Activated CD4-positive, alpha-beta T cell treated with anti-CD3 and anti-CD28 coated beads, Interleukin-2, Interleukin-4, amounts not matched to agents 100 ng/mL and 50 ng/mL, durations not matched to agents 16 hours and 8 hours (primary cell): Measurements from ENCODE around the gene FSTL4.
"Not testable (repeated sequence)": the region's sequence is repeated elsewhere in the genome, so short reads cannot be mapped to it uniquely, and the experiment has no call there.

ENCODE experiments used
- DNase-seq: peaks from one replicate; pipeline ENCODE4 v3.0.0-alpha.2; 2020; ENCODE audit warnings: low spot score

FSTL4 gene

DNA sequence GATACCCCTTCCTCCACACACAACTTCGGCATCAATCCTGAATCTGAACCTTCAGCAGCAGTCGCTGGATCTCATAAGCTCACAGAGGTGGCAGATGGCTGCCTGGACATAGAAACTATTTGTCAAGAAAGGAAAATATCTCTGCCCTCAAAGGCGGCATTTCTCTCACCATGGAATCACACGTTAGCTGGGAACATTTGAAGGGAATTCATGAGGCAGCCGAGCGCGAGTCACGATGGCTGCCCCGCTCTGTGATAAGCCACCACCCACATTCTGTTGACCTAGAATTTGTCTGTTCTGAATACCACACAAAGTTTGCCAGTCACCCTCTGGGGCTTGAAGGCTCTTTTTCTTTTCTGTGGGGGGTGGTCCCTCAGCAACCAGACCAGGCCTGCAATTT is 157.9 kb downstream of the FSTL4 start:
- DNase-seq, result no peak

DNA sequence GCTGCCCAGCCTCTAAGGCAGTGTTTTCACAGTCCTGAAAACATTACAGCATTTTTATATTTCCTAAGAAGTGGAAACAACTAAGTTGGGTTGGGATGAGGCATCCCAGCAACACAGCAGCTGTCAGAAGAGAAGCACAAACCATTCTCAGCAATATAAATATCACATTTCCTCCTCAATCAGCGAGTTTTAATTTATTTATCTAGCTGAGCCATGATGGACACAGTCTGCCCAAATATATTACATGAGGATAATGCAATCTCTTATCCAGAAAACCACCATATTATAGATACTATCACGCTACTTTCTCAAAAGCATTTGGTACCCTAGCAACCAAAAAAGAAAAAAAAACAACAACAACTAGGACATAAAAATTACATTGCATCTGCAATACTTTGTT is 158.5 kb downstream of the FSTL4 start:
- no peak for DNase-seq

DNA sequence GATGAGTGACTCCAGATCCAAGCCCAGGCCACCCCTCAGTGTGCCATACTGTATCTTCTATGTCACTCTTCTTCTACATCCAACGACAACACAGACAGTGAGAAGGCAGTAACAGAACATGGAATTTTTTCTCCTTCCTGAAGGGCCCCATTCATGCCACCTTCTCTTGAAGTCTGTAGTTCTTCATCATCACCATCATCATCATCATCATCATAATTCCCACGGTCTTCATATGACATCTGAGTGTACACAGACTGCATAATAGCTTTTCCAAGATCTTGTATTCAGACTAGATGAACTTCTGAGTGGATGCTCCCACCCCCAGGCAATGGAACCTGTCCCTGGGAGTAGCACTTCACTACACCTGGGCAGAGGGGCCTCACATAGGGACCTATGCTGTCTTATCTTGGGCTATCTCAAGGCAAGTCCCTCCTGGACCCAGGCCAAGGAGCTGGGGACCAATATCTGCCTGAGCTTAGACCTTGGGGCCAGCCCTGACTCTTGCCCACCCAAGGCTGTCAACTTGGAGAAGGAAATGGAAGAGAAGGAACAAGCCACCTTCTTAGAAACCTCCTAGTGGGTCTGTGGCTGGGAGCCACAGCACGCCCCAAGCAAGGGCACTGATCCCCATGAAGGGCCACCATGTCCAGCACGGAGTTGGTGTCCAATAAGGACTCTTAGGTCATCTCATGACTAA is 159.1 kb downstream of the FSTL4 start:
- DNase-seq, result no peak

DNA sequence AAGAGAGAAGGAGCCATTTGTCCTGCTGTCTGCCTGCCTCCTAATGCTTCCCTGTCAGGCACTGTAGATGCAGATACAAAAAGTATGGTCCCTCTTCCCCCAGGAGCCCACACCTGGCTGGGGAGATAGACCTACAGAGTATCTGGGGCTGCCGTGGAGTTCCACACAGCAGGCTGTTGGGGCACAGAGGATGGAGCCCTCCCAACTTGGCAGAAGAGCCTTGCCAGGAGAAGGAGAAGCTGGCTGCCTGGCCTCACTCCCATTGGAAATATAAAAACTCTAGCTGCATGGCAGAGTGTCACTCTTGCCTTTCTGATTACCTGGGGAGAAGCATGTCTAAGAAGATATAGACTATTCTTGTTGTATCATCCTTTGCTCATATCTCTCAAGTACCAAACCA is 160.4 kb downstream of the FSTL4 start:
- no peak for DNase-seq

DNA sequence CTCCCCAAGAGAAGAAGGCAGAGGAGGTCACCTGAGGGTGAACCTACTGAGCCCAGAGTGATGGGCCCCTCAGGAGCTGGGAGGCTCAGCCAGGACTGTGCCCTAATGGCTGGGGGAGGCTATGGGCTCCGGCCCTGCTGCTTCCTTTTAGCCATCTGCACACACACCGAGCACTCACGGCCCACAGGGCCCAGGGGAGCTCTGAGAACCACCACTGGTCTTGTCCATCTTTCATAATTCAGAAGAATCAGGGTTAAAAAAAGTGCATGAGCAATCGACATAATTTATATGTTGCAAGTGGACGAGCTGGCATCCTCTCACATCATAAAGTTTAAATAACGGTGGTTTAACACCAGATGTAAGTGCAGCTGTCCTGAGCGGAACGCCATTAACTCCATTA is 162.1 kb downstream of the FSTL4 start:
- DNase-seq, result no peak

DNA sequence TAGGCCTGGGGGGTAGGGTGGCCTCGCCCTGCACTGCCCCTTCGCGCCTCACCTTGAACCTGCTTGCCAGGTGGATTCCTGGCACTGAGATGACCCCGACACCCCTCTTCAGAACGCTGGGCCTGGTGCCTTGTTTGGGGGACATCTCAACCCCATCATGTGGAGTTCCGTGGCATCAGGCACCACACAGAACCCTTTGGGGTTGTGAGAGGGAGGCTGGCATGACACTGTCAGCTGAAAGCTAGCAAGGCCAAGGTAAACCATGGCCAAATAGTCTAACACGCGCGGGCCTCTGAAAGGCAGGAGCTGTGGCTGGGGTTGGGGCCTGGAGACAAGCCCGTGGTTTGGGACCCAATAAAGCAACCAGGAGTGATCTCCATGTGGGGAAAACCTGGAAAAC is 163.2 kb downstream of the FSTL4 start:
- no peak for DNase-seq

DNA sequence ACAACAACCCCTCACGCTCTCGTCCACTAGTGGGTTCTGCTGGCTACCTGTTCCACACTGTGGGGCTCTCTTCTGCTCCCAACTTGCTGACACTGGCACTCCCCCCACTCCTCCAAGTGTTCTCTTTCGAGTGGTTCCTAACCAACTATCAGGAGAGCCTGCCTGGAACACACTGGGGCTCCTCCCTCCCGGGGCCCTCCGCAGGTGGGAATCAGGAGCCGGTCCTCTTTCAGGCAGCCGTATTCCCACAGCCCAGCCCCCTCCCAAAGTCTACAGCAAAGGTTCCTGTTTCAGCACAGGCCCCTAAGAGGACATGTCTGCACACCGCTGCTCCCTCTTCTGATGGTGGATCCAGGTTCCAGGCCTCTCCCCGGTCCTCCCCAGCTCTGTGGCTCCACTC is 165.9 kb downstream of the FSTL4 start:
- DNase-seq, result no peak

DNA sequence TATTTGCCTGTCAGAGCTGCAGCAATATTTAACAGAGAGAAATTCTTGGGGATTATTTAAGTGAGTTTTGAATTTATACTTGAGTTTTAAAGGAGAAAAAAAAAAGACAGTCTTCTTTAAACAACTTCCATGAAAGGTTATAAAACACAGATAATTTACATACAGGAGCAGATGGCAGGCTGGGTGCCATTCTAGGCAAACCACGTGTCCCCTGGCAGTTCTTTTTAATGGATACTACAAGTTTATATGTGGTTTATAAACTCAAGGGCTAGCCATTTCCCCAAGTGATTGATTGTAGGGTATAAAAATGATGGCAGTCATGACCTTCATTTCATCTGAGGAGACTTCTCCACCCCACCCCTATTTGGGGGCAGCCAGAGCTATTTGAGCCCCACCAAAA is 166.6 kb downstream of the FSTL4 start:
- no peak for DNase-seq

DNA sequence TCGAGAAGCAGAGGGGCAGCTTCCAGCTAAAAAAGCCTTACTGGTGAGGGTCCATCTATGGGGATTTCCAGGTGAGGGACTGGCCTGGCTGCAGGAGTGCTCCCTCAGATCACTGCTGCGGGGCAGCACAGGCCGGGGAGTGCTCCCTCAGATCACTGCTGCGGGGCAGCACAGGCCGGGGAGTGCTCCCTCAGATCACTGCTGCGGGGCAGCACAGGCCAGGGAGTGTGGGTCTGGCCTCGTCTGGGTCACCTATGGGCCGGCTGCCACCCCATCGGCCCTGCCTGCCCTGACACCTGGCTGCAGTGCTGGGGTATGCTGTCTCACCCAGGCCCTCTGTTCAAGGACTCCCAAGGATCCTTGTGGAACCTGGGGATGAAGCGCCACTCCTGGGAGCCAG is 167.1 kb downstream of the FSTL4 start:
- DNase-seq, result not testable (repeated sequence)

DNA sequence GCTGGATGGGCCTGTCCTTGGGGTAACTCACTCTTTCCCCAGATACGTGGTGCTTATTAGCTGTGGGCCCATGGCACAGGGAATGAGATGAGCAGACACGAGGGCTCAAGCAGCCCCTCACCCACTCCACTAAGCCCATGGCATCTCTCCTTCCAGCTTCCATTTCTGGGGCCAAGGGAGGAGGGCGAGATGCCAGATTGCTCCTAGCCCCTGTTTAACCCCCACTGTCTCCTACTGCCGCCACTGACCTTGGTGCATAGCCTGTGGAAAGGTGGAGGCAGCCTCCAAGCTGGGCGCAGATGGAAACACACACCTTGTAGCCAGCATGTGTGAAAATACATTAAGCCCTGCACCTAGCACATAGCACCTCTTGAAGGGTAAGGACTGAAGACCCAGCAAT is 167.6 kb downstream of the FSTL4 start:
- no peak for DNase-seq

DNA sequence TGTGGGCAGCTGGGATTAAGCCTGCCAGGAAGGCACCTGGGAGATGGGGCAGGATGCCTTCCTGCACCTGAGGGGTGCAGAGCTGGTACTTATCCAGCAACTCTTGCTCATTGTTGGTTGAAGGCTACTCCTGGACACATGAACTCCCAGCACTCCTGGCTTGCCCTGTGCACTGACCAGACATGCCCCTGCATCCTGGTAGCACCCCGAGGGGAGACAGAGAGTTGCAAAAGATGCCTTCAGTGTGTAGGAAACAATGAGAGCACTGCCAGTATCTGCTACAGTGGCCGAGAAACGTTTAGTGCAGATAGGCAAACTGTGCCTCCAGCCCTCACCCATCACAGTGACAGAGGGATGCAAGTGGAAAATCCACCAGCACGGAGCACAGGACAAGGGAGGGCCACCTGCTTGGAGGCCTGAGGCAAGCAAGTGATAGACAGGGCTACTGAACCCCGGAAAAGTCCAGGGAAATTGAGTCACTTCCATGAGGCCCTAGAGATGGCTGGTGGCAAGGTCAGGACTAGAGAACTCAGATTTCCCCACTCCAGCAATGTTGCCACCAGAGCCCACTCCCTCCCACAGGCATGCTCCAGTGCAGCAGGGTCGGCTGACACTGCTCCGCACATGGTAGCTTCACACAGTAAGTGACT is 171.1 kb downstream of the FSTL4 start:
- no peak for DNase-seq

DNA sequence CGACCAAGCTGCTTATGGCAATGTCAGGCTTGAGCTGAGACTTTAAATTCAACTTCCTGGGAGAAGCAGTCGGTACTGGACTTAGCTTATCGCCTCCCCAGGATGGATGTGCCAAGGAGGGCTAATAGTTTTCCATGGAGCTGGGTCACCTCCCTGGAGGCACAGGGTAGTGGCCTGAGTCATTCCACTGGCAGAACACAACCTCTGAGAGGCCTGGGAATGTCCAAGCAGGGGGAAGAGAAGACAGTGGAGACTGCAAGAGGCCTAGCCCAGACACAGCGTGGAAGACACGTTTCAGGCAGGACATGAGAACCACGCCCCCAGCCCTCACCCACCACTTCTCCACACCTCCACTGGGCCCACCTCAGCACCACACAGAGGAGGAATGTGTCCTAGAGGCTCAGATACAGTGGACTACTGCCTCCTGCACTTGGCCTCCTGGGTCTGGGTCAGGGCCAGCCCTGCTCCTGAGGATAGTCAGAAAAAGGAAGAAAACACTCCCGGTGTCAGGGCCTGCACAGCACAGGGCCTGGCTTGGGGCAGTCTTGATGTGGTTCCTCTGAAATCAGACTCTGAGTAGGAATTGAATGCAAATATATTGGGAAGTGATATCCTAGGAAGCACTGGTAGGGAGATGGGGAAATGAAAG is 171.8 kb downstream of the FSTL4 start:
- DNase-seq, result no peak

DNA sequence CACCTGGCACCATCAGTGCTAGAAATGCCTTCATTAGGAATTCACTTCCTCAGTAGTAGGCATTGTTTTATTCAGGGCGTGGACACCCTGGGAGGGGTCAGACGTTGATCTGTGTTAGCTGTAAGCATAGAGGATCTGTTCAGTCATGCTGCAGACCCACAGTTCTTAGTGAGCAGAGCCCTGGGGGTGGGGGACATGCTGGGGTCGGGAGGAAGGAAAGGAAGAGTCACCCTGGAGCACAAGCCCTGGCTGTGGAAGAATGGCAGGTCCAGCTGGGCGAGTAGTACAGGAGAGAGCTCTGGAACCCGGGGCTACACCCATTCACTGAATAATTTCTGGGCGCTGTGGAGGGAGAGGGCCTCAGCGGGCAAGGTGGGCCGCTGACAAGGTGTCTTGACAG is 172.5 kb downstream of the FSTL4 start:
- DNase-seq, result no peak

DNA sequence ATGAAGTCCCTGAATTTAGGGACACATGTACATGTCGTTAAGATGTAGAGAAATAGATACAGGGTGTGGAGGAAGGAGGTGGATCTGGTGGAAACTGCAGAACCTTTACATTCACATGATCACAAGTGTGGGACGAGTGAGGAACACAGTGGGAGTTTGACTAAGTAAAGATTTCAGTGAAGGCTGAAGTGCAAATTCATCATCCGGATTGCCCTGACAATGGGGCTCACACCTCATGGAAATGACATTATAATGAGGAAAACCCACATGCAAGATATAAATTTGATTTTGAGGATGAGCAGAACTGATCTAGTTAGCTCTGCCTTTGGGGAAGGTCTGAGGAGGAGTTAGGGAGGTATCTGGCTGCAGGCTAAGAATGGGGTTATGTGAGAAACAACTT is 173.9 kb downstream of the FSTL4 start:
- DNase-seq, result no peak

DNA sequence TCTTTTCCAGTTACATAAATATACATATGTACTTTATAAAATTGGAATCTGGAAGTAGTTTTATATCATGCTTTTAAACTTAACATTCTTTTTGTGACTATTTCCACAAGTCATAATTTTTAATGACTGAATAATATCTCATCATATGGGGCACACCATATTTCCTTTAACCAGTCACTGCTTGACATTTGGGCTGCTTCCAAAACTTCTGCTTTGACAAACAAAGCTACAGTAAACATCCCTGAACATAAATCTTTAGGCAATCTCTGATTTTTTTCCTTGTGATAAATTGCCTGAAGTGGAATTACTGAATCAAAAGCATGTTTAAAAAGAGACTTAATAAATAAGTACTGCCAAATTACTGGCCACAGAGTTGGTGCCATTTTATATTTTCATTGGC is 178.0 kb downstream of the FSTL4 start:
- no peak for DNase-seq

DNA sequence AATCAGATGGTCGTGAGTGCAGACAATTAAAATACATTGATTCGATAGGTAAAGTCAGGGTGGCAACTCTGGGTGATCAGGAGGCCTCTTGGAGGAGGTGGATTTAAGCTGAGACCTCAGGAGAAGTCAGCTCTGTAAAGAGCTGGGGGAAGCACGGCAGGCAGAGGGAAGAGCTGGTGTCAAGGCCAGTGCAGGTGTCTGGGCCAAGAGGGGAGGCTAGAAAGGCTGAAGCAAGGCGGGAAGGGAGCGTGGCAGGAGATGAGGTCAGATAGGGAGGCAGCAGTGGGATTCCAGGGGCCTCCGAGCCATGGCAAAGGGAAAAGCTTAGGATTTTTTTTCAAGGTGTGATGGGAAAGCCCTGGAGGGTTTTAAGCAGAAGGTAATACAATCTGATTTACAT is 178.7 kb downstream of the FSTL4 start:
- no peak for DNase-seq

DNA sequence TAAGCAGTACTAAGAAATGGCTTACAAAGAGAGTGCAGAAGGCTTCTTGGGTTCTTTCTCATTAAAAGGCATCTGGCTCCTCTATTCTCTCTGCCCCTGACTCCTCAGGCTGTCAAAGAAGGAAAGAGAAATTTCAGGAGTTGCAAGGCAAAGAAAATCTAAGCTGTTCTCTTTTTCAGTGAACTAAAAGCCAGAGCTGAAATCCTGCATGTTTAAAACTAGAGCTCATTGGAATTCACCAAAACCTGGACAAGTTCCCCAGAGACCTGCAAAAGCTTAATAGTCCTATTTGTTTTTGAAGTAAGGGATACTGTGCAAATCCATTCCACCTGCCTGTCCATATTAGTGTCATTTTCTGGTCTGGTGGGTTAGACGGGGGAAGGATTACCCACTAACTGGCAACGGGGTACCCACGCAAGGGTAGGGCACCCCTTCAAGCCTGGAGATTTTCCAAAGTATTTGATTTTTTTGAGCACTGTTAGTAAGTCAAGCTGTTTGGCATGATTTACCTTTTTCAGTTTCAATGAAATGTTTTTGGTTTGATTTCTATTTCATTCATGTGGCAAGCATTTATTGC is 179.3 kb downstream of the FSTL4 start:
- DNase-seq, result no peak

DNA sequence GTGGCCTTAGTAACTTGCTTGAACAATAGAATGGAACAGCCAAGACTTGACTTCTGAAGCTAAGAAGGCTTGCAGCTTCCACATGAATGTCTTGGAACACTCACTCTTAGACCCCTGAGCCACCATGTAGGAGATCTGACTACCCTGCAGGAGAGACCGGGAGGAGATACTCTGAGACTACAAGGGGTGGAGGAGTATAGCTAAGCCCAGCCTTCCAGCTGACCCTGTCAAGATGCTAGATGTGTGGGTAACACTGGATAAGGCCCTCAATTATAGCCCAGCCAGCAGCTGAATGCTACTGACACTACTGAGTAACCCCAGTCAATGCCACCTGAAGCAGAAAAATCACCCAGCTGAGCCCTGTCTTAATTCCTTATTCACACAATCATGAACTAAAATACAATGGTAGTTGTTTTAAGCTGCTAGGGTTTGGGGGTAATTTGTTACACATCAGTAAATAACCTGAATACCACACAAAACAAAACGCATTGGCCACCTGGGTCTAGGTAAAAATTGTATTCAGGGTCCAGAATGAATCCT is 180.9 kb downstream of the FSTL4 start:
- no peak for DNase-seq

DNA sequence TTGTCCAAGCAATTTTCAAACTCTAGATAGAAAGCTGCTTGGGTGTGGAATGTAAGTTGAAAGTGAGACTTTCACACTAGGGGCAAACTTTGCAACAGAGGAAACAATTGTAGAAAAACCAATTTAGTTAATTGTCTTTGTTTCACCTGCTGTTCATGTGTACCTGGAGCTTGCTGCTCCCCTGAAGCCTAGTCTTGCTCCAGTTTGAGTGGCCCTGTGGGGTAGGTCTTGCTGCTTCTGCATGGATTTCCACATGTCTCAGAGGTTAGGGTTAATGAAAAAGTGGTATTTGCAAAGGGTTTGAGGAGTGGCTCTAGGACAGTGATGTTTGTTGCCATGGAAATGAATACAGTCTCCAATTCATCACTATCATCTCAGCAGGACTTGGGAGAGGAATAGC is 182.2 kb downstream of the FSTL4 start:
- no peak for DNase-seq

DNA sequence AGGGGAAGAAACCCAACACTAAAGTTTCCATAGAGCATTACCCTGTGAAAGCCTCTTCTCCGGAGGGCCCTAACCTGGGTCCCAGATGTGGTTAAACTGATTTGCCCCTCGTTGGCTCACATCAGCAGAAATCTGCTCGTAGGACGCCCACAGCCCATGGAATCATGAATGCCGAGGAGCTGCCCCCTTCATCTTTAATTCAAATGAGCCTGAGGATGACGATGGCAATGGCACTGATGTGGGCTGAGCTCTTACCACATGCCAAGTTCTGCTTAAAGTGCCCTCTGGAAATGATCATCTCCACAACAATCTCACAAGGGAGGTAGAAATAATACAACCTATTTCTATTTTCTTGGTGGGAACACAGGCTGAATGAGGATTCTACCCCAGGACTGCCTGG is 183.3 kb downstream of the FSTL4 start:
- no peak for DNase-seq

DNA sequence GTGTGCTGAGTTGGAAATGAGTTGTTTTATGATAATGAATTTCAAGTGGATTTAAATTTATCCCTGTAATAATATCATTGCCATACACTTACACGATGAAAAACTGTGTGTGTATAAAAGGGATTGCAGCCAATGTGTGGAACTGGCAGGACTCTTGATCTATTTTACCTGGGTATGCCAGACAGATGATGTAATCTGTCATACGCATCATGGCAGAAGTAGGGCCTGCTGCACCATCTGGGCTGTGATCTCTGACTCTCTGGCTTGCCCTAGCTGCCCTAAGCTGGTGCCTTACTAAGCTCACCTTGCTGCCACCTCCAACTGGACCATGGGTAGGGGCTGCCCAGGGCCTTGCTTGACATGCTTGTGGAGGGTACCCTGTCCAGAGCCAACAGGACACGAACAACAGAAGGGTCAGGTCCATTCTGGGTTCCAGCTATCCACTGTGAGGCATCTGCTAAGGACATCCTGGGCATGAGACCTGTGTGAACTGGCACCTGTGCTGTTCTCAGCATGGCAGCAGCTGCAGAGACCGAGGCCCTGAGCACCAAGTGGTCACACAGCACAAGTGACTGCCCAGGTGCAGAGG is 184.2 kb downstream of the FSTL4 start:
- DNase-seq, result no peak

DNA sequence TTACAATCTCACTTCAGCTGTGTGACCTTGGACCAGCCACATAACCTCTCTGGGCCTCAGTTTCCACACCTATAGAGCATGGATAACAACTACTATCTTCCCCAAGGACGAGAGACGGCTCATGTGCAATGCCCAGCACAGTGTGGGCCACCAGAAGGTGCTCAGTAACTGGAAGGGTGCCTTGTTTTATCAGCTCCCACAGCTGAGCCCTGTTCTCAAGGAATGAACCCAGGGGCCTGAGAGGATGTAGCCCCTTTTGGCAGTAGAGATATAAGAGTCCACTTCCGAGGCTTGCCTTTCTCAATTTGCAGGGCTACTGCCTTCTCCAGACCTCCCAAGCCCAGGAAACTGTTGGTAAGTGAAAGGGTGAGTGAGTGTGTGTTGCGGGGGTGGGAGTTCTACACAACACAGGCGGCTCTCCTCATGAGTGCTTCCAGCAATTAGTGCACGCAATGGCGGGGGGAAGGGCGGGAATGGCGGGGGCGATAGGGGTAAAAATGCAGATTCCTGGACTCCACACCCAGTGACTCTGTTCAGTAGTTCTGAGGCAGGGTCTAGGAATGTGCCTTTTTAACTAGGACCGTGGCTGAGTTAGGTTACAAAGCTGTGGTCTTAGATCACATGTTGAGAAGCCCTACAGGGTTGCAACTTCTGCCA is 185.1 kb downstream of the FSTL4 start:
- no peak for DNase-seq
